EH (cell line): ENCODE measurements around the gene GRM7.

Source experiments
- DNase-seq: peaks from one replicate; pipeline ENCODE4 v3.0.0-alpha.2; 2015; ENCODE audit warnings: low read depth

The GRM7 gene

DNA sequence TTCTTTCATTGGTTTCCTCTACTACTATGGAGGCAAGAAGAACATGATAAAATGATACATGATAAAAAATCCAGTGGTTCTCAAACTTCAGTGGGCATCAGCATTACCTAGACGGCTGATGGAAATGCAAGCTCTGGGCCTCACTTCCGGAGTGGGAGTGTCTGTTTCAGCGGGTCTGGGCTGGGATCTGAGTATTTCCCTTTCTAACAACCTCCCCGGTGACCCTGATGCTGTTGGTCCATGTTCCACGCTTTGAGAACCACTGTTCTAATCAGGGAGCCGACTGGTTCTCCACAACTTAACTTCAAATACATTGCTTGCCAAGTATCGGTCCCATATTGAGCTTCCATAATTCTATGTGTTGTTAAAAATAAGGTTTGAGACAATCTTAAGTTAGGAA is 928.4 kb downstream of the GRM7 start:
- DNase-seq = no peak

DNA sequence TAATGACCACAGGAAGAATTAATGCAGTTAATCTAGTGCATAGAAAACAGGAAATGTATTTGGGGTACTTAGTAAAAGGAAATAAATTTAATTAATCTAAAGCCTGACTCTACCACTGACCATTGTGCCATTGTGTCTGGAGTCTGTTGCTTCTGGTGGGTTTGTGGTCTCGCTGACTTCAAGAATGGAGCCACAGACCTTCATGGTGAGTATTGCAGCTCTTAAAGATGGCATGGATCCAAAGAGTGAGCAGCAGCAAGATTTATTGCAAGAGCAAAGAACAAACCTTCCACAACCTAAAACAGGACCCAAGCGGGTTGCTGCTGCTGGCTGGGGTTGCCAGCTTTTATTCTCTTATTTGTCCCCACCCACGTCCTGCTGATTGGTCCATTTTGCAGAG is 929.2 kb downstream of the GRM7 start:
- no peak for DNase-seq
